ENCODE results near the gene BORCS5.

DNA sequence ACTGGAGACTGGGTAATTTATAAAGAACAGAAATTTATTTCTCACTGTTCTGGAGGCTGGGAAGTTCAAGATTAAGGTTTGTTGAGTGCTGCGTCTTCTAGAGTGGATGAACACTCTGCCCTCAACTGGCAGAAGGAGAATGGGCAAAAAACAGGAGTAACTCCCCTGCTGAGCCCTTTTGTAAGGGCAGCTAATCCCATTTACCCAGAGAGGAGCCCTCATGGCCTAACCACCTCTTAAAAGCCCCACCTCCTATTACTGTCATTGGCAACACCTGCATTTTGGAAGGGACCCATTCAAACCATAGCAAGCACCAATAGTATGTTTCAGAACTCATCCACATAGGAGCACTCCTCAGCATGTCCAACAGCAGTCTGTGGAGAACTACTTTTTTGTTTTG, 47.4 kb downstream of the BORCS5 start:
- TF ChIP-seq EZH2phosphoT487 (IDR thresholded peaks at IDR 0.05; ENCODE audit: insufficient read depth, low read depth), result no peak
- no peak for TF ChIP-seq EZH2 (IDR thresholded peaks at IDR 0.05; ENCODE audit: insufficient read depth, poor library complexity, severe bottlenecking)

Measured in GM23248 (cell line).